Pancreas (tissue), 10 donors: Measurements from ENCODE around the gene ABCG1. TPM values are rescaled to one million over a fixed set of nuclear protein-coding genes. Genes with fewer than 3 reads are reported as not detected.

ENCODE experiments used
- ATAC-seq, 4 donors: fragments of 200-7000 bp; cut with Tn5 transposase; one replicate each; pipeline versions ENCODE4 v1.8.0 to v1.9.1; 2020; ENCODE audit warnings: mild to moderate bottlenecking in 4 of 4, moderate library complexity in 4 of 4
- DNase-seq, 6 donors: peaks; one replicate each; pipeline ENCODE4 v3.0.0-alpha.2; 2020
- FAIRE-seq: peaks from 2 replicates; lab custom pipeline; 2012; peaks lifted over from hg19 to GRCh38; lab: Jason Lieb, UNC
- H3K27ac ChIP-seq, 4 donors: fragments of 200-600 bp; sonication (generic); 1 replicate in 3 of 4; 2 replicates in 1 of 4; pipeline versions ENCODE4 v1.5.0 to v1.8.0; 2020
- H3K27me3 ChIP-seq, 4 donors: fragments of 200-600 bp; one replicate each; pipeline ENCODE4 v1.8.0; 2021
- H3K36me3 ChIP-seq, 3 donors: fragments of 200-600 bp; sonication (generic) in 1 of 3; one replicate each; pipeline versions ENCODE4 v1.5.0 to v1.8.0; 2020 to 2021
- H3K4me1 ChIP-seq, 3 donors: fragments of 200-600 bp; one replicate each; pipeline ENCODE4 v1.8.0; 2021
- H3K4me3 ChIP-seq, 4 donors: fragments of 200-600 bp; sonication (generic) in 2 of 4; one replicate each; pipeline versions ENCODE4 v1.5.0 to v1.8.0; 2020 to 2021
- H3K9me3 ChIP-seq, 4 donors: fragments of 200-600 bp; one replicate each; pipeline ENCODE4 v1.8.0; 2021
- WGBS, 2 donors: extraction: QIAGEN DNeasy Blood & Tissue Kit; methylation state at CpG; one replicate each; pipeline ENCODE4 v1.1.7; 2013; 5-methylcytosine and 5-hydroxymethylcytosine counted together
- intact Hi-C, 3 donors: fragments of 100-400 bp; cut with DNase I; formaldehyde crosslinking; loops; one replicate each; pipeline versions ENCODE4 v1.11.1 to v1.14.2; 2022
- polyA plus RNA-seq, 2 donors: library from polyadenylated mRNA; stranded (reverse); fragments of 200-250 nt; gene quantifications; one replicate each; pipeline ENCODE4 v1.2.3, GENCODE V29; 2013
- total RNA-seq, 6 donors: library from RNA; stranded (reverse); fragmentation: NEBNext Ultra II Directional in 4 of 6; extraction: Animal tissue kit (Norgen Biotek cat#: 25700) in 4 of 6; gene quantifications; one replicate each; pipeline versions ENCODE4 v1.2.1 to v1.2.4, GENCODE V29; 2021 to 2023
- TF ChIP-seq, protein P1 (sequence below), 4 donors: fragments of 200-600 bp; sonication (generic) in 3 of 4; IDR thresholded peaks; one replicate each; pipeline versions ENCODE4 v1.5.0 to v1.8.0; 2021; ENCODE audit warnings: antibody characterized with exemption in 4 of 4
- donor health status: healthy with polysubstance abuse.
- donor health status: DM: no; HTN: no; CAD: no; lungs with moderate emphysema.
- donor health status: DM: no; HTN: no; CAD: no.
- donor health status: control.
- donor health status: control.
- donor health status: Bipolar disorder and iron deficiency.
- donor health status: DM: yes; HTN: yes; CAD: no.
- donor health status: DM: no; HTN: no; CAD: no.
- donor health status: DM: no; HTN: no; CAD: no.
- donor health status: DM: yes; HTN: yes; CAD: no.

Gene ABCG1
- total and polyA plus RNA-seq, 8 donors: 1.6 to 10.3 (median 4.2) TPM

DNA sequence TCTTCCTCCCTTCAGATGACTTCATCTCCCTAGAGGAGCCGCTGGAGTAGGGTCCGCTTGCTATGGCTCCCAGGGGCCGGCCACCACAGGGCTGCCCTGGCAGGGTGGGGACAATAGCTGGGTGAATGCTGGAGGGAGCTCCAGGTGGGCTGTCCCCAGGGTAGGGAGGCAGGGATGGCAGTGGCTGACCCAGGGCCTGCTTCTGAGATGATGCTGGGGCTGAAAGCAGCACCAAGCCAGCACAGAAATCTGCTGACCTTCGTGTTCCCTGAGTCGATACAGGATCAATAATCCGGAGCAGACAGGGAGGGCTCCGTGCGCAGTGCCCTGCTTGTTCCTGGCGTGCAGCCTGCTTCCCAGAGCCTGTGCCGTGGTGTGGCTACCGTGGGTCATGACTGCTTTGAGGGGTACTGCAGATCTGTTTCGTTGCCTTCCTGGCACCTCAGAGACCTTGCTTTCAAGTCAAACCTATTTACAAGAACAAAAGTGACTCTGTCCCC, 62.3 kb downstream of the ABCG1 start:
- H3K27me3 ChIP-seq: no peaks in the 10 kb centered on the region
- FAIRE-seq (no peak), DNase-seq (no peak), ATAC-seq (no peak)
- no peak overlapping the region for H3K27ac ChIP-seq
- intact Hi-C loops: no loop called here
- TF ChIP-seq, protein P1, sequence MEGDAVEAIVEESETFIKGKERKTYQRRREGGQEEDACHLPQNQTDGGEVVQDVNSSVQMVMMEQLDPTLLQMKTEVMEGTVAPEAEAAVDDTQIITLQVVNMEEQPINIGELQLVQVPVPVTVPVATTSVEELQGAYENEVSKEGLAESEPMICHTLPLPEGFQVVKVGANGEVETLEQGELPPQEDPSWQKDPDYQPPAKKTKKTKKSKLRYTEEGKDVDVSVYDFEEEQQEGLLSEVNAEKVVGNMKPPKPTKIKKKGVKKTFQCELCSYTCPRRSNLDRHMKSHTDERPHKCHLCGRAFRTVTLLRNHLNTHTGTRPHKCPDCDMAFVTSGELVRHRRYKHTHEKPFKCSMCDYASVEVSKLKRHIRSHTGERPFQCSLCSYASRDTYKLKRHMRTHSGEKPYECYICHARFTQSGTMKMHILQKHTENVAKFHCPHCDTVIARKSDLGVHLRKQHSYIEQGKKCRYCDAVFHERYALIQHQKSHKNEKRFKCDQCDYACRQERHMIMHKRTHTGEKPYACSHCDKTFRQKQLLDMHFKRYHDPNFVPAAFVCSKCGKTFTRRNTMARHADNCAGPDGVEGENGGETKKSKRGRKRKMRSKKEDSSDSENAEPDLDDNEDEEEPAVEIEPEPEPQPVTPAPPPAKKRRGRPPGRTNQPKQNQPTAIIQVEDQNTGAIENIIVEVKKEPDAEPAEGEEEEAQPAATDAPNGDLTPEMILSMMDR (IDR thresholded peaks at IDR 0.05): no peak
- no peak overlapping the region for H3K4me3 ChIP-seq
- H3K4me1 ChIP-seq: no peaks in the 10 kb centered on the region
- 47 to 61% methylated on average over 12 of the region's 12 CpGs for WGBS, 2 donors
- H3K36me3 ChIP-seq: no peaks in the 10 kb centered on the region
- H3K9me3 ChIP-seq: no peaks in the 10 kb centered on the region

DNA sequence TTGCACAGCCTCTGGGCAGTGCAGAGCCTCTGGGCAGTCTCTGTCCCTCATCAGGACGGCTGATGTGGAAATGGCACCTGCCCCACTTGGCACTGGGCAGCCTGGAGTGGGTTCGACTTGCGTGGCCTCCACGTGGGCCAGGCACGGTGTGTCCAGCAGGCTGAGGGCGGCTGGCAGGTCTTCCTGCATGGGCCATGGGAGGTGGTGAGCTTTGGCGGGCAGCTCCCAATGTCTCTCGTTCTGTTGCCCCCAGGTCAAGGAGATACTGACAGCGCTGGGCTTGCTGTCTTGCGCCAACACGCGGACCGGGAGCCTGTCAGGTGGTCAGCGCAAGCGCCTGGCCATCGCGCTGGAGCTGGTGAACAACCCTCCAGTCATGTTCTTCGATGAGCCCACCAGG, 63.1 kb downstream of the ABCG1 start:
- H3K36me3 ChIP-seq: no peaks in the 10 kb centered on the region
- no peaks in the 10 kb centered on the region for H3K9me3 ChIP-seq
- DNase-seq (peak in 1 of 6 donors; percentile 6), FAIRE-seq (no peak), ATAC-seq (no peak)
- no peak overlapping the region for H3K27ac ChIP-seq
- intact Hi-C loops: no loop called here
- H3K4me1 ChIP-seq: no peaks in the 10 kb centered on the region
- TF ChIP-seq, protein P1 (IDR thresholded peaks at IDR 0.05): no peak
- H3K4me3 ChIP-seq: no peak overlapping the region
- H3K27me3 ChIP-seq: no peaks in the 10 kb centered on the region
- WGBS, 2 donors: 87 to 93% methylated on average over 18 of the region's 18 CpGs

DNA sequence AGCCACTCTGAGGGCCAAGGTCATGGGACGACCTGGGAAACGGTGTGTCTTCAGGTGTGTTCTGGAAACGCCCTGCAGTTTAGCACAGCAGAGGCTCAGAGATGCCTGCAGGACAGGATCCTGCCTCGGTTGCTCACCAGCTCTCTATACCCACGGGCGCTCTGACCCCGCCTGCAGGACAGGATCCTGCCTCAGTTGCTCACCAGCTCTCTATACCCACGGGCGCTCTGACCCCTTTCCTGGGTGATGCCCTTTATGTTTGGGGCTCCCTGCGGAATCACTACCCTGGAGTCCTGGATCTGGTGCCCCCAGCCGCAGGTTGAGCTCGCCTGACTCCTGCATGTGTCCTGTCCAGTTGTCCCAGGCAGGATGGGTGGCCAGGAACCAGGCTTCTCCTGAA, 63.8 kb downstream of the ABCG1 start:
- Histone ChIP-seq H3K4me3 (no peak overlapping the region), H3K4me1 (no peaks in the 10 kb centered on the region), H3K27me3 (no peaks in the 10 kb centered on the region), H3K9me3 (no peaks in the 10 kb centered on the region), H3K36me3 (no peaks in the 10 kb centered on the region), H3K27ac (no peak overlapping the region)
- FAIRE-seq (no peak), ATAC-seq (no peak), DNase-seq (no peak)
- intact Hi-C loops: no loop called here
- TF ChIP-seq, protein P1 (IDR thresholded peaks at IDR 0.05): no peak
- WGBS, 2 donors: 80 to 87% methylated on average over 12 of the region's 12 CpGs

DNA sequence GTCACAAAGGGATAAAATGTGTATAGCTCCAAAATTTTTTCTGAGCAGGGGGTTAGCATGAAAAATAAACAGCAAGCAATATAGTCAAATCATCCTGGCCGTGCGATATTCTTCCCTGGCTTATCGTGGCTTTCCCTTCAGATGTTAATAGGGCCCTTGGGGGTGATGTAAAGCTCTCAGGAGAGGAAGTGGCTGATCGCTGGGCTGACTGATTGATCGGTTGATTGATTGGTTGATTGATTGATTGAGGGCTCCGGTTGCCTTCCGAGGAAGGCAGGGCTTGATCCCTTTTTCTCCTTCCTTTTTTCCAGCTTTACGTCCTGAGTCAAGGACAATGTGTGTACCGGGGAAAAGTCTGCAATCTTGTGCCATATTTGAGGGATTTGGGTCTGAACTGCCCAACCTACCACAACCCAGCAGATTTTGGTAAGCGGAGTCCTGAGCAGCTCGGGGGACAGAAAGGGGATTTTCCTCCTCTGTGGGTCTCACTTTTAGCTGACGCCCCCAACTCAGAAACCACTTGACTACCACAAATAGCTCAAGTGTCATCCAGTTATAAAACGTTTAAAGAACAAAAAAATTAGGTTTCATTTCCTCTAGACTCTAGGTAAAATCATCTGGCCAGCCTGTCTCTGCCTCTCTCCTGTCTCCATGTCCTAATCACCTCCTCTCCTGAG, 66.8 kb downstream of the ABCG1 start:
- no peaks in the 10 kb centered on the region for H3K4me1 ChIP-seq
- H3K27me3 ChIP-seq: no peaks in the 10 kb centered on the region
- TF ChIP-seq, protein P1 (IDR thresholded peaks at IDR 0.05): no peak
- H3K27ac ChIP-seq: no peak overlapping the region
- H3K36me3 ChIP-seq: no peaks in the 10 kb centered on the region
- ATAC-seq: no peak
- no peak for DNase-seq
- intact Hi-C loops: no loop called here
- no peak overlapping the region for H3K4me3 ChIP-seq
- FAIRE-seq: no peak
- WGBS, 2 donors: 75 to 89% methylated on average over 13 of the region's 13 CpGs
- H3K9me3 ChIP-seq: no peaks in the 10 kb centered on the region

DNA sequence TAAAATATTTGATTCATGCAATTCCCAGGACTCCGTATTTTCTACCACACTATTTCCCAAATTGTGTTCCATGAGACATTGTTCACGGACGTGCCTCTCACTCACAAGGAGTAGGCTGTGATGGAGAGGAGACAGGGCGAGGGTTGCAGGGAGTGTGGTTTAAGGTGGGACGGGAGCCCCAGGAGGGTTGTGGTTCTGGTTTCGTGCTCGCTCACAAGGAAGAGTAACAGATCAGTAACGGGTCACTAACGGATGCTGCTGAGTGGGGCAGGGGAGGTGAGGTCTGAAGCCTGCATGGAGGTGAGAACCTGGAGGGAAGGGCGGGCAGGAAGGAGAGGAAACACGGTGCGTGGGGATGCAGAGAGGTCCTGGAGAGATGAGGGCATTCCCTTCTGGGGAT, 67.5 kb downstream of the ABCG1 start:
- TF ChIP-seq, protein P1 (IDR thresholded peaks at IDR 0.05): no peak
- Histone ChIP-seq H3K9me3 (no peaks in the 10 kb centered on the region), H3K27ac (no peak overlapping the region), H3K27me3 (no peaks in the 10 kb centered on the region), H3K36me3 (no peaks in the 10 kb centered on the region), H3K4me1 (no peaks in the 10 kb centered on the region), H3K4me3 (no peak overlapping the region)
- ATAC-seq (no peak), FAIRE-seq (no peak), DNase-seq (no peak)
- intact Hi-C loops: no loop called here
- WGBS, 2 donors: 76 to 90% methylated on average over 12 of the region's 12 CpGs
